Peyer's patch (tissue), 4 donors: Measurements from ENCODE around the gene KIF6. TPM values are rescaled to one million over a fixed set of nuclear protein-coding genes. Genes with fewer than 3 reads are reported as not detected.

Experiments used
- DNase-seq, 3 donors: peaks; one replicate each; pipeline ENCODE4 v3.0.0-alpha.2; 2017 to 2019
- H3K27ac ChIP-seq, 4 donors: fragments of 200-600 bp; sonication (generic); one replicate each; pipeline ENCODE4 v1.5.1; 2016 to 2019
- H3K27me3 ChIP-seq, 2 donors: fragments of 200-600 bp; sonication (generic); one replicate each; pipeline ENCODE4 v1.5.1; 2019
- H3K36me3 ChIP-seq, 3 donors: fragments of 200-600 bp; sonication (generic); one replicate each; pipeline ENCODE4 v1.5.1; 2016 to 2019
- H3K4me1 ChIP-seq, 4 donors: fragments of 200-600 bp; sonication (generic); one replicate each; pipeline ENCODE4 v1.5.1; 2016 to 2019
- H3K4me3 ChIP-seq, 4 donors: fragments of 200-600 bp; sonication (generic); 1 replicate in 3 of 4; 2 replicates in 1 of 4; pipeline ENCODE4 v1.5.1; 2016 to 2019; ENCODE audit warnings: mild to moderate bottlenecking in 1 of 4
- H3K9me3 ChIP-seq, 4 donors: fragments of 200-600 bp; sonication (generic); one replicate each; pipeline ENCODE4 v1.5.1; 2016 to 2019; ENCODE audit warnings: mild to moderate bottlenecking in 1 of 4
- CTCF ChIP-seq, 6 experiments: fragments of 450-650 bp in 4 of 6; fragments of 200-600 bp in 2 of 6; sonication (generic) in 1 of 6; IDR thresholded peaks; one replicate each; pipeline ENCODE4 v1.5.1; 2017 to 2019; ENCODE audit warnings: antibody characterized with exemption in 6 of 6, mild to moderate bottlenecking in 3 of 6, moderate library complexity in 1 of 6
- POLR2A ChIP-seq, 2 donors: fragments of 450-650 bp; IDR thresholded peaks; one replicate each; pipeline ENCODE4 v1.5.1; 2017; ENCODE audit warnings: antibody characterized with exemption in 2 of 2, mild to moderate bottlenecking in 2 of 2, moderate library complexity in 2 of 2
- total RNA-seq, 4 donors: library from RNA; depleted of rRNA; stranded (reverse); fragments of >200 nt; gene quantifications; one replicate each; pipeline ENCODE4 v1.1.0, GENCODE V29; 2016

Gene KIF6
- total RNA-seq, 4 donors from 2014 or later, result 0.83 TPM; not detected in 3

- DNase-seq, result no peak
- Histone ChIP-seq H3K27ac (no peak overlapping the region), H3K4me3 (no peak overlapping the region), H3K4me1 (no peaks in the 10 kb centered on the region), H3K9me3 (no peaks in the 10 kb centered on the region), H3K27me3 (no peaks in the 10 kb centered on the region), H3K36me3 (no peaks in the 10 kb centered on the region)
- TF ChIP-seq CTCF (IDR thresholded peaks at IDR 0.05), result no peak
- no peak for TF ChIP-seq POLR2A (IDR thresholded peaks at IDR 0.05)
Measured at GRCh38 chr6:39439342-39440038, 285.7 kb downstream of the KIF6 start.

GRCh38 chr6:39433630-39434029 is 291.6 kb downstream of the KIF6 start:
- H3K4me1 ChIP-seq, result peaks cover 0 to 7% (median 0%) of the 10 kb centered on the region in 4 donors
- H3K9me3 ChIP-seq, result no peaks in the 10 kb centered on the region
- no peaks in the 10 kb centered on the region for H3K27me3 ChIP-seq
- no peaks in the 10 kb centered on the region for H3K36me3 ChIP-seq
- no peak overlapping the region for H3K4me3 ChIP-seq
- DNase-seq, result no peak
- TF ChIP-seq CTCF (IDR thresholded peaks at IDR 0.05), result no peak
- H3K27ac ChIP-seq, result no peak overlapping the region

GRCh38 chr6:39432330-39433025 is 292.7 kb downstream of the KIF6 start:
- Histone ChIP-seq H3K4me3 (no peak overlapping the region), H3K36me3 (no peaks in the 10 kb centered on the region), H3K27me3 (no peaks in the 10 kb centered on the region), H3K9me3 (no peaks in the 10 kb centered on the region), H3K4me1 (peaks cover 0 to 7% (median 0%) of the 10 kb centered on the region in 4 donors), H3K27ac (no peak overlapping the region)
- TF ChIP-seq CTCF (IDR thresholded peaks at IDR 0.05) (no peak), POLR2A (IDR thresholded peaks at IDR 0.05) (no peak)
- DNase-seq, result no peak

GRCh38 chr6:39430871-39431523 is 294.2 kb downstream of the KIF6 start:
- Histone ChIP-seq H3K4me1 (peaks cover 0 to 7% (median 0%) of the 10 kb centered on the region in 4 donors), H3K4me3 (no peak overlapping the region), H3K27ac (peak overlapping the region in 2 of 4 donors; percentile 42 to 45), H3K27me3 (no peaks in the 10 kb centered on the region), H3K36me3 (no peaks in the 10 kb centered on the region), H3K9me3 (no peaks in the 10 kb centered on the region)
- TF ChIP-seq POLR2A (IDR thresholded peaks at IDR 0.05) (no peak), CTCF (IDR thresholded peaks at IDR 0.05) (no peak)
- DNase-seq, result peak; percentile 20 to 58 (median 56)

- peaks cover 0 to 7% (median 0%) of the 10 kb centered on the region in 4 donors for H3K4me1 ChIP-seq
- H3K4me3 ChIP-seq, result no peak overlapping the region
- H3K36me3 ChIP-seq, result no peaks in the 10 kb centered on the region
- no peaks in the 10 kb centered on the region for H3K27me3 ChIP-seq
- H3K9me3 ChIP-seq, result no peaks in the 10 kb centered on the region
- peak overlapping the region in 2 of 4 donors; percentile 42 to 45 for H3K27ac ChIP-seq
- no peak for TF ChIP-seq CTCF (IDR thresholded peaks at IDR 0.05)
- TF ChIP-seq POLR2A (IDR thresholded peaks at IDR 0.05), result no peak
- no peak for DNase-seq
Measured at GRCh38 chr6:39430446-39430845, 294.8 kb downstream of the KIF6 start.
